Karpas-422 (cell line): ENCODE data around the gene MIS18BP1. TPM values are rescaled to one million over a fixed set of nuclear protein-coding genes. Genes with fewer than 3 reads are reported as not detected.

Experiments used
- DNase-seq: peaks from one replicate; pipeline ENCODE4 v3.0.0-alpha.2; 2015
- H2AFZ ChIP-seq: fragments of 200-600 bp; sonication (generic); 2 replicates; pipeline ENCODE4 v1.6.1; 2014; ENCODE audit warnings: antibody characterized with exemption, low read length, mixed read lengths
- H3K27ac ChIP-seq: fragments of 200-600 bp; sonication (generic); 2 replicates; pipeline ENCODE4 v1.5.1; 2014; ENCODE audit warnings: mild to moderate bottlenecking, low read length, moderate library complexity
- H3K27me3 ChIP-seq: fragments of 200-600 bp; sonication (generic); 2 replicates; pipeline ENCODE4 v1.6.1; 2014; ENCODE audit warnings: low read length, mixed read lengths
- H3K36me3 ChIP-seq: fragments of 200-600 bp; sonication (generic); 2 replicates; pipeline ENCODE4 v1.6.1; 2014; ENCODE audit warnings: low read length, mixed read lengths; ENCODE audit not compliant: insufficient read depth
- H3K4me1 ChIP-seq: fragments of 200-600 bp; sonication (generic); 2 replicates; pipeline ENCODE4 v1.6.1; 2014; ENCODE audit warnings: mild to moderate bottlenecking, low read length, mixed read lengths
- H3K4me2 ChIP-seq: fragments of 200-600 bp; sonication (generic); 2 replicates; pipeline ENCODE4 v1.6.1; 2014; ENCODE audit warnings: low read length, low read depth, mild to moderate bottlenecking; ENCODE audit not compliant: poor library complexity, severe bottlenecking
- H3K4me3 ChIP-seq: fragments of 200-600 bp; sonication (generic); 2 replicates; pipeline ENCODE4 v1.5.1; 2014; ENCODE audit warnings: mild to moderate bottlenecking, antibody characterized with exemption, low read length, mixed read lengths
- H3K79me2 ChIP-seq: fragments of 200-600 bp; sonication (generic); 2 replicates; pipeline ENCODE4 v1.6.1; 2014; ENCODE audit warnings: mild to moderate bottlenecking, low read length, mixed read lengths
- H3K9ac ChIP-seq: fragments of 200-600 bp; sonication (generic); 2 replicates; pipeline ENCODE4 v1.6.0; 2014; ENCODE audit warnings: low read length
- H3K9me2 ChIP-seq: fragments of 200-600 bp; sonication (generic), shearing (Covaris generic); replicated peaks from 2 replicates; pipeline ENCODE4 v1.6.0; 2014; ENCODE audit warnings: mild to moderate bottlenecking, low read length, moderate library complexity; ENCODE audit not compliant: insufficient read depth
- H3K9me3 ChIP-seq: fragments of 300-700, 200-600 bp; sonication (generic); 2 replicates; pipeline ENCODE4 v1.6.1; 2014; ENCODE audit warnings: low read length, mixed read lengths
- H4K20me1 ChIP-seq: fragments of 200-600 bp; sonication (generic); 2 replicates; pipeline ENCODE4 v1.6.1; 2014; ENCODE audit warnings: mild to moderate bottlenecking, antibody characterized with exemption, low read length, low read depth; ENCODE audit not compliant: insufficient read depth
- total RNA-seq: library from RNA; depleted of rRNA; stranded (reverse); fragments of >200 nt; shearing (Covaris generic); gene quantifications from 2 replicates; pipeline ENCODE4 v1.2.3, GENCODE V29; 2014; ENCODE audit warnings: low replicate concordance

Gene MIS18BP1
- total RNA-seq, 1 experiment from 2014 or later: 147 TPM

DNA sequence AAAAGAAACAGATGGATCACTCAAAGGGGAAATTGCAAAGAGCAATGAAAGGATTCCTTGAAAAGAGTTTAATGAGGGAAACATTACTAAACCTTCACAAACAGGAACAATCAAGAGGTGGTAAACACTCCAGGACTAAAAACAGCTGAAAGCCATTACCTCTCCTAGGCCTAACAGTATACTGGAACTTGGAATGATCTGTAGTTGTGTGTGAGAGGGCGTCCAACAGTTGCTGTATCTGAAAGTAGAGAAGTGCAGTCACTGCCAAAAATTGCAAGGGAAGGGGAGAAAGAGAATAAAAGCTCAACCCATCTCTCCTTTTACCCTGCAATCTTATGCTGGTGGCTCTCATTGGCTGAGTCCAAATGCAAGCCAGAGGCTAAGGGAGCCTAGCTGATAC, 17.0 kb upstream of the MIS18BP1 start:
- Histone ChIP-seq H4K20me1 (no peaks in the 10 kb centered on the region), H3K27ac (no peak overlapping the region), H3K36me3 (no peaks in the 10 kb centered on the region), H3K4me3 (no peak overlapping the region), H3K9me3 (no peaks in the 10 kb centered on the region), H3K9me2 (no peaks in the 10 kb centered on the region), H3K4me2 (no peak overlapping the region), H3K4me1 (no peaks in the 10 kb centered on the region), H3K27me3 (no peaks in the 10 kb centered on the region), H3K9ac (no peak overlapping the region), H2AFZ (no peak overlapping the region), H3K79me2 (no peaks in the 10 kb centered on the region)
- no peak for DNase-seq

DNA sequence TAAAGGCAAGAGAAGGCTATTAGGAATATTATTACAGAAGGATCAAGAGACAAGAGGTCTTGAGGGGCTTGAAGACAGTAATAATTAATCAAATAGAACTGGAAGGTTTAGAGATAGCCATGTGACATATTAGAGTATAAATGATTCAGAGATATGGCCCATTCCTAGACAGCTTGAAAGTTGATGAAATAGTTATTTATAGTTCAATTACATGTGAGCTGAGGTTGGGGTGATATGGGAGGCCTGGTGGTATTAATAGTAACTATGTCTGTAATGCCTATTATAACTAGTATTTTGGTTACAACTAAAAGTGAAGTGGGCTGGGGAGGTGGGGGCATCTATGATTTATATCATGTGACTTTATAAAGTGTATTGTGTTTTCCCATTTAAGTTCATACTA, 14.1 kb upstream of the MIS18BP1 start:
- Histone ChIP-seq H3K79me2 (no peaks in the 10 kb centered on the region), H3K36me3 (no peaks in the 10 kb centered on the region), H3K9me2 (no peaks in the 10 kb centered on the region), H2AFZ (no peak overlapping the region), H3K4me3 (no peak overlapping the region), H3K27ac (no peak overlapping the region), H4K20me1 (no peaks in the 10 kb centered on the region), H3K4me2 (no peak overlapping the region), H3K9ac (no peak overlapping the region), H3K4me1 (no peaks in the 10 kb centered on the region), H3K27me3 (no peaks in the 10 kb centered on the region), H3K9me3 (no peaks in the 10 kb centered on the region)
- no peak for DNase-seq

DNA sequence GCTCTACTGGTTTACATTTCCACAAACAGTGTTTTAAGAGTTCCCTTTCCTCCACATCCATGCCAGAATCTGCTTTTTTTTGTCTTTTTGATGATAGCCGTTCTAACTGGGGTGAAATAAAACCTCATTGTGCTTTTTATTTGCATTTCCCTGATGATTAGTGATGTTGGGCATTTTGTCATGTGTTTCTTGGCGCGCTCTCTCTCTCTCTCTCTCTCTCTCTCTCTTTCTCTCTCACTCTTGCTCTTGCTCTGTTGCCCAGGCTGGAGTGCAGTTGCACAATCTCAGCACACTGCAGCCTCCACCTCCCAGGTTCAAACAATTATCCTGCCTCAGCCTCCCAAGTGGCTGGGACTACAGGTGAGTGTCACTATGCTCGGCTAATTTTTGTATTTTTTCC, 9.6 kb upstream of the MIS18BP1 start:
- no peaks in the 10 kb centered on the region for H4K20me1 ChIP-seq
- H3K4me1 ChIP-seq: no peaks in the 10 kb centered on the region
- peaks cover 26% of the 10 kb centered on the region for H3K9me3 ChIP-seq
- no peak overlapping the region for H3K9ac ChIP-seq
- no peak overlapping the region for H2AFZ ChIP-seq
- no peak overlapping the region for H3K4me3 ChIP-seq
- H3K9me2 ChIP-seq: no peaks in the 10 kb centered on the region
- no peak overlapping the region for H3K4me2 ChIP-seq
- H3K27ac ChIP-seq: no peak overlapping the region
- peaks cover 5% of the 10 kb centered on the region; the same call in 1 of the 2 replicates for H3K36me3 ChIP-seq
- H3K27me3 ChIP-seq: no peaks in the 10 kb centered on the region
- DNase-seq: no peak
- no peaks in the 10 kb centered on the region for H3K79me2 ChIP-seq

DNA sequence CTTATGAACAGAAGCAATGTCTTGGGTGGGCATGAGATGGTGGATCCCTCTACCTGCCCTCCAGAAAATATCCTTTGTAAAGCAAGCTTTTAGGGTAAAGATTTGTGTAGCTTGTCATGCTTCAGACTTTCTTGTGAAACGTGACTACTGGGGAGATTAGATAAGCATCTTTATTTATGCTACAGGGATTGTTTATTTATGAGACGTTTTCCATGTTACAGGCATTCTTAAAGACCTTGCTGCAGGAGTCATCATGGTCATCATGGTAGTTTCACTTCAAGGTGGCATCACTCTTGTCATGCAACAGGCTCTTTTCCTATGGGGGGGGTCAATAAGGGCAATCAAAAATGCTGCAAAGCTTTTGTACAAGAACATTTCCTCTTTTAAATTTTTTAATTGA, 8.2 kb upstream of the MIS18BP1 start:
- H3K9me2 ChIP-seq: no peaks in the 10 kb centered on the region
- no peak overlapping the region for H3K9ac ChIP-seq
- H3K36me3 ChIP-seq: peaks cover 5% of the 10 kb centered on the region; the same call in 1 of the 2 replicates
- peaks cover 31% of the 10 kb centered on the region for H3K9me3 ChIP-seq
- no peak overlapping the region for H3K27ac ChIP-seq
- H3K4me1 ChIP-seq: no peaks in the 10 kb centered on the region
- DNase-seq: no peak
- no peak overlapping the region for H3K4me2 ChIP-seq
- H3K27me3 ChIP-seq: no peaks in the 10 kb centered on the region
- no peaks in the 10 kb centered on the region for H4K20me1 ChIP-seq
- H3K79me2 ChIP-seq: no peaks in the 10 kb centered on the region
- no peak overlapping the region for H2AFZ ChIP-seq
- no peak overlapping the region for H3K4me3 ChIP-seq

DNA sequence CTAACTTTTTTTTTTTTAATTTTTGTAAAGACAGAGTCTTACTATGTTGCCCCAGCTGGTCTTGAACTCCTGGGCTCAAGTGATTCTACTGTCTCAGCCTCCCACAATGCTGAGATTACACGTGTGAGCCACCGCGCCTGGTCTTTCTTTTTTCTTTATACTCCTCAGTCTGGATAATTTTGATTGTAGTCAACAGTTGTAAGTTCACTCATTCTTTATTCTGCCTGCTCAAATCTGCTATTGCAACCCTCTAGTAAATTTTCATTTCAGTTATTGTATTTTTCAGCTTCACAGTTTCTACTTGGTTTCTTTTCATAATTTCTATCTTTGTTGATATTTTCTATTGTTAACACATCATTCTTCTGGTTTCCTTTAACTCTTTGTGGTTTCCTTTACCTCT, 5.8 kb upstream of the MIS18BP1 start:
- no peak for DNase-seq
- H3K4me3 ChIP-seq: no peak overlapping the region
- H3K4me1 ChIP-seq: peaks cover 8% of the 10 kb centered on the region
- H4K20me1 ChIP-seq: no peaks in the 10 kb centered on the region
- H2AFZ ChIP-seq: no peak overlapping the region
- H3K9me2 ChIP-seq: no peaks in the 10 kb centered on the region
- peaks cover 5% of the 10 kb centered on the region; the same call in 1 of the 2 replicates for H3K36me3 ChIP-seq
- H3K27ac ChIP-seq: no peak overlapping the region
- H3K27me3 ChIP-seq: no peaks in the 10 kb centered on the region
- no peaks in the 10 kb centered on the region for H3K79me2 ChIP-seq
- peaks cover 31% of the 10 kb centered on the region for H3K9me3 ChIP-seq
- H3K4me2 ChIP-seq: no peak overlapping the region
- no peak overlapping the region for H3K9ac ChIP-seq

DNA sequence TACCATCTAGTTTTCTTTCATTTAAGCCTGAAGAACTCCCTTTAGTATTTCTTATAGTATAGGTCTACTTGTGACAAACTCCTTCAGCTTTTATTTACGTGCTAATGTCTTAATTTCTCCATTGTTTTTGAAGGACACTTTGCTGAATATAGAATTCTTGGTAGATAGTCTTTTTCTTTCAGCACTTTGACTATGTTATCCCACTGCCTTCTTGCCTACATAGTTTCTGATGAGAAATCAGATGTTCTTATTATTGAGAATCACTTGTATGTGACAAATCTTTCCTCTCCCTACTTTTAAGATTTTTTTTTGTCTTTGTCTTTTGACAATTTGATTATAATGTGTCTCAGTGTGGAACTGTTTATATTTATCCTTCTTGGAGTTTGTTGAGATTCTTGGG, 5.1 kb upstream of the MIS18BP1 start:
- Histone ChIP-seq H3K4me3 (no peak overlapping the region), H3K27ac (no peak overlapping the region), H4K20me1 (no peaks in the 10 kb centered on the region), H3K27me3 (no peaks in the 10 kb centered on the region), H3K9me3 (peaks cover 31% of the 10 kb centered on the region), H3K79me2 (no peaks in the 10 kb centered on the region), H3K36me3 (peaks cover 5% of the 10 kb centered on the region; the same call in 1 of the 2 replicates), H3K4me1 (peaks cover 13% of the 10 kb centered on the region), H2AFZ (no peak overlapping the region), H3K9ac (no peak overlapping the region), H3K9me2 (no peaks in the 10 kb centered on the region), H3K4me2 (no peak overlapping the region)
- DNase-seq: no peak

DNA sequence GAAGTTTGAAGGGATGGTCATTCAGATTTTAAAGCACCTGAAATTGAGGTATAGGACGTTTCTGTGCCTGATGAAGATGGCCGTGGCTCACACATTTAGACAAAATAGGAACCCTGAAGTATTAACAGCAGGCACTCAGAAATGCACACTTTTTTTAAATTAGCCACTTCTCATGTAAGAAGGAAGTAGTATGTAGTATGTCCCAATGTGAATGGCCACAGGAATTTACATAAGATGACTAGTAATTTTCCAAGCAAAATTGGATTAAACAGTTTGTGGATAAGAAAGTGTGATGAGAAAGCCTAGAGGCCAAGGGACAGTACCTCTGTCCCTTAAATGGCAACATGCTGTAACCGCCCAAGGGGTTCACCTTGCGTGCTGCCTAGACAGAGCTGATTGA, 1.8 kb upstream of the MIS18BP1 start:
- H3K4me1 ChIP-seq: peaks cover 35% of the 10 kb centered on the region
- peaks cover 25% of the 10 kb centered on the region for H3K9me3 ChIP-seq
- H3K27ac ChIP-seq: no peak overlapping the region
- H3K36me3 ChIP-seq: peaks cover 20% of the 10 kb centered on the region
- H3K4me2 ChIP-seq: no peak overlapping the region
- DNase-seq: no peak
- no peaks in the 10 kb centered on the region for H3K27me3 ChIP-seq
- H3K9ac ChIP-seq: no peak overlapping the region
- no peaks in the 10 kb centered on the region for H3K9me2 ChIP-seq
- H2AFZ ChIP-seq: no peak overlapping the region
- peaks cover 11% of the 10 kb centered on the region for H4K20me1 ChIP-seq
- H3K4me3 ChIP-seq: no peak overlapping the region
- H3K79me2 ChIP-seq: peaks cover 32% of the 10 kb centered on the region

DNA sequence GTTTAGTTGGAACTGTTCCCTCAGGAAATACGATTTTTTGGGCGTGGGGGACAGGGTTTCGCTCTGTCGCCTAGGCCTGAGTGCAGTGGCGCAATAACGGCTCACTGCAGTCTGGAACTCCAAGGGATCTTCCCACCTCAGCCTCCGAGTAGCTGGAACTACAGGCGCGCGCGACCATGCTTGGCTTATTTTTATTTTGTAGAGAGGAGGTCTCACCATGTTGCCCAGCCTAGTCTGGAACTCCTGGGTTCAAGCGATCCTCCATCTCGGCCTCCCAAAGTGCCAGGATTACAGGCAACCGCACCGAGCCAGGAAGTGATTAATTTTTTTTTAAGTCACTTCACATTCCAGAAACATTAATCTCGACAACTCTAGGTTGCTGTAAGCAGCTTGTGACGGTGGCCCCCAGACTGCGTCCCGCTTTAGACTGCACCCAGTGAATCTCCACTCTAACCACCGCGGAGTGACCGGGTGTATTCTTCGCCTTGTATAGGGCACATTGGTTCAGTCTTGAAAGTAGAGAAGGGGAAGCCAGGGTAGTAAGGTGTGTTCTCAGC, 830 bp upstream of the MIS18BP1 start:
- H3K27ac ChIP-seq: peak overlapping the region; percentile 57
- peaks cover 19% of the 10 kb centered on the region for H3K36me3 ChIP-seq
- H3K4me3 ChIP-seq: peak overlapping the region; percentile 92
- H3K79me2 ChIP-seq: peaks cover 41% of the 10 kb centered on the region
- DNase-seq: no peak
- H3K4me2 ChIP-seq: peak overlapping the region; percentile 98
- peaks cover 11% of the 10 kb centered on the region for H4K20me1 ChIP-seq
- no peaks in the 10 kb centered on the region for H3K27me3 ChIP-seq
- peaks cover 17% of the 10 kb centered on the region for H3K9me3 ChIP-seq
- H3K9ac ChIP-seq: peak overlapping the region; percentile 94
- H3K9me2 ChIP-seq: no peaks in the 10 kb centered on the region
- H3K4me1 ChIP-seq: peaks cover 36% of the 10 kb centered on the region
- peak overlapping the region; percentile 83 for H2AFZ ChIP-seq
